Osteocyte (in vitro differentiated cells): Measurements from ENCODE around the gene CLCA2. TPM values are rescaled to one million over a fixed set of nuclear protein-coding genes. Genes with fewer than 3 reads are reported as not detected.

Experiments
- DNase-seq: peaks from one replicate; pipeline ENCODE4 v3.0.0; 2021; ENCODE audit warnings: mixed read lengths; ENCODE audit not compliant: unreplicated experiment; ENCODE audit errors: extremely low spot score
- H3K27ac Mint-ChIP-seq: one replicate; pipeline ENCODE4 v1.8.0; 2021; ENCODE audit warnings: mild to moderate bottlenecking, mixed read lengths; ENCODE audit not compliant: unreplicated experiment
- H3K27me3 Mint-ChIP-seq: one replicate; pipeline ENCODE4 v1.8.0; 2021; ENCODE audit warnings: mixed read lengths; ENCODE audit not compliant: unreplicated experiment
- H3K36me3 Mint-ChIP-seq: one replicate; pipeline ENCODE4 v1.8.0; 2021; ENCODE audit warnings: mixed read lengths; ENCODE audit not compliant: unreplicated experiment
- H3K4me1 Mint-ChIP-seq: one replicate; pipeline ENCODE4 v1.8.0; 2021; ENCODE audit warnings: mixed read lengths; ENCODE audit not compliant: unreplicated experiment
- H3K4me3 Mint-ChIP-seq: one replicate; pipeline ENCODE4 v1.8.0; 2021; ENCODE audit warnings: mild to moderate bottlenecking, moderate library complexity, mixed read lengths; ENCODE audit not compliant: unreplicated experiment
- H3K9me3 Mint-ChIP-seq: one replicate; pipeline ENCODE4 v1.8.0; 2021; ENCODE audit warnings: mixed read lengths; ENCODE audit not compliant: unreplicated experiment
- CTCF ChIP-seq: fragments of 200-600 bp; sonication (generic); IDR thresholded peaks from 2 replicates; pipeline ENCODE4 v1.5.0; 2021; ENCODE audit warnings: antibody characterized with exemption, mild to moderate bottlenecking, moderate library complexity
- total RNA-seq: library from RNA; stranded (reverse); gene quantifications from 2 replicates; pipeline ENCODE4 v1.2.1, GENCODE V29; 2021

Gene CLCA2
- total RNA-seq, 1 donor from 2014 or later: 0.13 TPM

- H3K9me3 Mint-ChIP-seq: no peaks in the 10 kb centered on the region
- no peak for DNase-seq
Observed at GRCh38 chr1:86436041-86436440, 12.1 kb downstream of the CLCA2 start.

GRCh38 chr1:86441581-86441980 is 17.6 kb downstream of the CLCA2 start:
- no peak for TF ChIP-seq CTCF
- H3K4me1 Mint-ChIP-seq: no peaks in the 10 kb centered on the region
- DNase-seq: no peak
- no peaks in the 10 kb centered on the region for H3K36me3 Mint-ChIP-seq
- no peak overlapping the region for H3K27ac Mint-ChIP-seq
- no peaks in the 10 kb centered on the region for H3K9me3 Mint-ChIP-seq
- H3K4me3 Mint-ChIP-seq: no peak overlapping the region
- peaks cover 18% of the 10 kb centered on the region for H3K27me3 Mint-ChIP-seq

More at GRCh38 chr1:86436041-86436440, 12.1 kb downstream of the CLCA2 start:
- H3K27ac Mint-ChIP-seq: no peak overlapping the region
- H3K36me3 Mint-ChIP-seq: no peaks in the 10 kb centered on the region
- peaks cover 20% of the 10 kb centered on the region for H3K27me3 Mint-ChIP-seq
- H3K4me3 Mint-ChIP-seq: no peak overlapping the region
- H3K4me1 Mint-ChIP-seq: no peaks in the 10 kb centered on the region
- no peak for TF ChIP-seq CTCF

GRCh38 chr1:86441997-86442396 is 18.0 kb downstream of the CLCA2 start:
- TF ChIP-seq CTCF: no peak
- H3K4me1 Mint-ChIP-seq: no peaks in the 10 kb centered on the region
- no peak overlapping the region for H3K27ac Mint-ChIP-seq
- no peak overlapping the region for H3K4me3 Mint-ChIP-seq
- no peak for DNase-seq
- H3K27me3 Mint-ChIP-seq: peaks cover 18% of the 10 kb centered on the region
- H3K9me3 Mint-ChIP-seq: no peaks in the 10 kb centered on the region
- no peaks in the 10 kb centered on the region for H3K36me3 Mint-ChIP-seq

GRCh38 chr1:86445919-86446318 is 21.9 kb downstream of the CLCA2 start:
- no peaks in the 10 kb centered on the region for H3K27me3 Mint-ChIP-seq
- H3K36me3 Mint-ChIP-seq: no peaks in the 10 kb centered on the region
- H3K4me1 Mint-ChIP-seq: no peaks in the 10 kb centered on the region
- no peak for TF ChIP-seq CTCF
- H3K4me3 Mint-ChIP-seq: no peak overlapping the region
- H3K27ac Mint-ChIP-seq: no peak overlapping the region
- no peaks in the 10 kb centered on the region for H3K9me3 Mint-ChIP-seq
- DNase-seq: no peak

GRCh38 chr1:86447198-86447790 is 23.3 kb downstream of the CLCA2 start:
- TF ChIP-seq CTCF: no peak
- no peaks in the 10 kb centered on the region for H3K36me3 Mint-ChIP-seq
- no peak overlapping the region for H3K27ac Mint-ChIP-seq
- H3K4me3 Mint-ChIP-seq: no peak overlapping the region
- no peaks in the 10 kb centered on the region for H3K9me3 Mint-ChIP-seq
- DNase-seq: no peak
- no peaks in the 10 kb centered on the region for H3K4me1 Mint-ChIP-seq
- no peaks in the 10 kb centered on the region for H3K27me3 Mint-ChIP-seq
